ENCODE data around the gene IFNGR2.

GRCh38 chr21:33396436-33396835 lies 6.8 kb upstream of the IFNGR2 start:
- TF ChIP-seq CTCF (IDR thresholded peaks at IDR 0.05) (no peak), POLR2A (IDR thresholded peaks at IDR 0.05) (no peak)
